Stimulated activated CD8-positive, alpha-beta memory T cell treated with anti-CD3 and anti-CD28 coated beads, Interleukin-15, amount 100 ng/mL, for 48 hours (primary cell): Measurements from ENCODE around the gene TMEM63B.
"Not testable (repeated sequence)": the region's sequence is repeated elsewhere in the genome, so short reads cannot be mapped to it uniquely, and the experiment has no call there.

ENCODE experiments used
- DNase-seq, 2 donors: peaks; one replicate each; pipeline ENCODE4 v3.0.0-alpha.2; 2020; ENCODE audit warnings: low read depth in 2 of 2

The TMEM63B gene

DNA sequence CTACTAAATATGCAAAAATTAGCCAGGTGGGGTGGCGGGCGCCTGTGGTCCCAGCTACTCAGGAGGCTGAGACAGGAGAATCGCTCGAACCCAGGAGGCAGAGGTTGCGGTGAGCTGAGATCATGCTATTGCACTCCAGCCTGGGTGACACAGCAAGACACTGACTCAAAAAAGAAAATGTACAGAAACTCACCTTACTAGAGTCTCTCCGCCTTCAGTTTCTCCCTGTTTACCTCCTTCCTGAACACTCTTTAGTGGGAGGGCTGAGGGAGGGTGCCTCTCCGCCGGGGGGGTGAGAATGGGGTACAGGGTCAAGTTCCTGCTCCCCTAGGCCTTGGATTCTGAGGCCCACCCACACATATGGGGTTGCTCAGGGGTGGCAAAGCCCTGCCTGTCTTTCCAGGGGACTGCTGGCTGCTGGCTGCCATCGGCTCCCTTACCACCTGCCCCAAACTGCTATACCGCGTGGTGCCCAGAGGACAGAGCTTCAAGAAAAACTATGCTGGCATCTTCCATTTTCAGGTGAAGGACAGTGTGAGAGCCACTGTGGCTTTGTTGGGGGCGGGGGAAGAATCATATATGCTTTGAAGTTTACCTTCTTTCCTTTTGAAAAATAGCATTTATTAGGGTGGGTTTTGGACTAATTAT is 44.7 kb downstream of the TMEM63B start:
- DNase-seq, result no peak

- peak; percentile 48 to 55 for DNase-seq
Measured at GRCh38 chr6:44172731-44173500, 45.6 kb downstream of the TMEM63B start.

DNA sequence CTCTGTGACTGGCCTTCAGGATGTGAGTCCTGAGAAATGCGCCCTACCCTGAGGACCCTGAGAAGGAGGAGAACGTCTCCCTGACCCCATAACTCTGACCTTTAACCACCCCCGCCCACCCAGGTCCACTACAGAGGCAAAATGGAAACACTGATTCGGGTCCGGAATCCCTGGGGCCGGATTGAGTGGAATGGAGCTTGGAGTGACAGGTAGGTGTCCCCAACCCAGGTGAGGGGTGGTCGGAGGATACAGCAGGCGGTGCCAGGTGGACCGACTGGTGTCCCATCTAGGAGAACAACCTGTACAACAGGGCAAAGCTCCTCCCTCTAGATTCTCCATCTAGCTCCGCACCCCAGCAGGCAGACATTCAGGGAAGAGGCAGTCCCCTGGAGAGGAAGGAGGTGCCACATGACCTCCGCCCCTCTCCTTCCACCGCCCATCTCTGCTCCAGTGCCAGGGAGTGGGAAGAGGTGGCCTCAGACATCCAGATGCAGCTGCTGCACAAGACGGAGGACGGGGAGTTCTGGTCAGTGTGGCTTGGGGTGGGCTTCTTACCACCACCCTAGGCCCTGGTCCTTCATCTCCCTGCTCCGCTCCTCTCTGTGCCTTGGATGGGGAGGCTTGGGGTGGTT is 48.9 kb downstream of the TMEM63B start:
- DNase-seq, result no peak

GRCh38 chr6:44176762-44177509 is 49.6 kb downstream of the TMEM63B start:
- DNase-seq, result peak; percentile 44 to 47

- no peak for DNase-seq
Measured at GRCh38 chr6:44177691-44178423, 50.5 kb downstream of the TMEM63B start.

GRCh38 chr6:44178424-44179071 is 51.2 kb downstream of the TMEM63B start:
- DNase-seq, result no peak

DNA sequence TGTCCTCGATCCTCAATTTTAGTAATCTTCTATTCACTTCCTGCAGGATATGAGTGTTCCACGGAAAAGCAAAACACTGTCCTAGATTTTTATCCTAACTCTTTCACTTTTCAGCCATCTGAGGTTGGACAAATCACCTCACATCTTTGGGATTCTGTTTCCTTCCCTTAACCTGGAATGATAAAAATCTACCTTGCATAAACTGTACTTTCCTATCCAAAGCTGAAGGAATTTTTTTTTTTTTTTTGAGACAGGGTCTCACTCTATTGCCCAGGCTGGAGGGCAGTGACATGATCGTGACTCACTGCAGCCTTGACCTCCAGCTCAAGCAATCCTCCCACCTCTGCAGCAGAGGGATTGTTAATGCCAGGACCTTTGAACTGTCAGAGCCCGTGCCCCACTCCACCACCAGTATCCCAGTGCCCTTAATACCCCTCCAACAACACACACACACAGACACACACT is 51.8 kb downstream of the TMEM63B start:
- DNase-seq, result no peak

DNA sequence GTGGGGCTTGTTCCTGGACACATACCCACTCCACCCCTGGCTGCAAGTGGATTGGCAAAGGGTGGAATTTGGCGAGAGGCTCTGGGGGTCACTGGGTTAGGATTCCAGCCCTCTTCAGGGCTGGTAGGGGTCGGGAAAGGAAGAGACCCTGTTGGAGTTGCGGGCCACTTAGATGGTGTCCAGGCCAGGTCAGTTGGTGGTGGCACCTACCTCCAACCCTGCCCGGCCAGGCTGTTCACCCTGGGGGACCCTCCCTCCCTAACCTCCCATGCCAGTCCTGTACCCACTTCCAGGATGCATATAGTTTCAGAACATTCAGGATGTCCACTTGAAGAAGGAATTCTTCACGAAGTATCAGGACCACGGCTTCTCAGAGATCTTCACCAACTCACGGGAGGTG is 52.3 kb downstream of the TMEM63B start:
- DNase-seq, result no peak

GRCh38 chr6:44180406-44180805 is 53.1 kb downstream of the TMEM63B start:
- no peak for DNase-seq

DNA sequence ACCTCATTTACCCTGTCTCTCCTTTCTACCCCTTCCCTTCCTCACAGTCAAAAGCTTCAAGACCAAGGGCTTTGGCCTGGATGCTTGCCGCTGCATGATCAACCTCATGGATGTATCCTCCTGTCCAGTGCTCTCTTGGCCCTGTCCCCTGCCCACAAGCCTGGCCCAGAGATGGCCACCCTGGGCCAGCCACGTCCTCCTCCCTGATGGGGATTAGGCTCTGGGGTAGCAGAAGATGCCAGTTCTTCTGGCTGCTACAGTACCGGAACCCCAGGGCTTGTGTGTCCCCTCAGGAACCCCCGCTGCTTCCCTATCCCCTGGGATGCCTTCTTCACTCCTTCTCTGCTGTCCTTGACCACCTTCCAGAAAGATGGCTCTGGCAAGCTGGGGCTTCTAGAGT is 53.5 kb downstream of the TMEM63B start:
- DNase-seq, result no peak

DNA sequence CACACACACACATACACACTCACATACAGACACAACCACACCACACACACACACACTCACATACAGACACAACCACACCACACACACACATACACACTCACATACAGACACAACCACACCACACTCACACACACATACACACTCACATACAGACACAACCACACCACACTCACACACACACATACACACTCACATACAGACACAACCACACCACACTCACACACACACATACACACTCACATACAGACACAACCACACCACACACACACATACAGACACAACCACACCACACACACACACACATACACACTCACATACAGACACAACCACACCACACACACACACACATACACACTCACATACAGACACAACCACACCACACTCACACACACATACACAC is 54.4 kb downstream of the TMEM63B start:
- not testable (repeated sequence) for DNase-seq

GRCh38 chr6:44182911-44183390 is 55.6 kb downstream of the TMEM63B start:
- DNase-seq, result no peak

GRCh38 chr6:44183783-44184182 is 56.4 kb downstream of the TMEM63B start:
- no peak for DNase-seq

DNA sequence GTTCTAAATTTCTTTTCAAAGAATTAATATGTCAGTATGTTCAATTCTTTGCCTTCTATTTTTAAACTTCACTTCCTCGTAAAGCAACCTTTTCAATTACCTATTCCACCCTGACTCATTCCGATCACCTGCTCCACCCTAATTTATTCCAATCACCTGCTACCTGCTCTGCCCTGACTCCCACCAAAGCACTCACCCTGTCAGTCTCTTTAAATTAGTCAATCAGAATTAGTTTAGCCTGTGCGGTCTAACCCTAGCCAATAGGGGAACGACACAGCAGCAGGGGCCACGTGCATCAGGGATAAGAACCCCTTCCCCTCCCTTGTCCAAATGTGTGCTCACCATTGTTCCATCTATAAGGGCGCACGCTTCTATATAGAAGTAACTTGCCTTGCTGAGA is 58.0 kb downstream of the TMEM63B start:
- DNase-seq, result not testable (repeated sequence)

DNA sequence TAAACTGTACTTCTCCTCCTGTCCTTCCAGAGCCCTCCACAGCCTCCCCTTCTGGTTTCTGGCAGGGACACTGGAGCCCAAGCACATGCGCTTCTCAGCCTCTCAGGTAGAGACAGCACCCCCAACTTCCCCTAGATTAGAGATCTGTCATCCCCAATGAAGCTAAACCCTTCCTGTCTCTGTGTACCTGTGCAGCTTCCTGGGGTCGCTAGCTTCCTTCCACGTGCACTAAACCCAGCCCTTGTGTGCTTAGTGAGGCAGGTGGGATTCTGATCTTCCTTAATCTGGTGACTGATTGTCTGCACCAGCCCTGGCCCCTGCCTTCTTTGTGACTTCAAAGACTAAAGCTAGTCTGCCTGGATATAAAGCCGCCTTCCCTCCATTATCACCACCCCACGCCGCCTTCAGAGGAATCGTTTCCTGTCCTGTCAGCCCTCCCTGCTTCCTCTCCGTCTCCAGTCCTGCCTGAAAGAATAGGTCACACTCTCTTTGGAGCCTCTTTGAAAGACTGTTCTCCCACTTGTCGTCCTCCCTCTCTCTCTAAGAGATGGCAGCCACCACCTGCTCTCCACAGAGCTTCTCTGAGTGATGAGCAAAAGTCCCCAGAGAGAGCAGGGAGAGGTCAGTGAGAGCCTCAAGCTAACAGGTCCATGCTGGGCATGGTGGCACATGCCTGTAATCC is 58.7 kb downstream of the TMEM63B start:
- no peak for DNase-seq

DNA sequence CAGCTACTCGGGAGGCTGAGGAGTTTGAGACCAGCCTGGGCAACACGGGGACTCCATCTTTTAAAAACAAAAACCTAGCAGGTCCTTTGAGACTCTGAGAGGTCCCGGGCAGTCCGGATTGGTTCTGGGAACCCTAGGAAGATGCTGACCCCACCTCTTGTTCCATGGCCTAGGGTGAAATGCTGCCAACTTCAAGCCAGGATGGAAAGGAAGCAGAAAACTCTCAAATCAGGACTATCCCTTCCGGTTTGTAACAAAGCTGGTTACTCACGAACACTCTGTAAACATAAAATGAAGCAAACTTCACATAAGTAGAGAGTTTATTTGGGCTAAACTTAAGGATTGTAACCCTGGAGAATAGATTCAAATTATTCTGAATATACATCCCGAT is 59.3 kb downstream of the TMEM63B start:
- DNase-seq, result no peak

DNA sequence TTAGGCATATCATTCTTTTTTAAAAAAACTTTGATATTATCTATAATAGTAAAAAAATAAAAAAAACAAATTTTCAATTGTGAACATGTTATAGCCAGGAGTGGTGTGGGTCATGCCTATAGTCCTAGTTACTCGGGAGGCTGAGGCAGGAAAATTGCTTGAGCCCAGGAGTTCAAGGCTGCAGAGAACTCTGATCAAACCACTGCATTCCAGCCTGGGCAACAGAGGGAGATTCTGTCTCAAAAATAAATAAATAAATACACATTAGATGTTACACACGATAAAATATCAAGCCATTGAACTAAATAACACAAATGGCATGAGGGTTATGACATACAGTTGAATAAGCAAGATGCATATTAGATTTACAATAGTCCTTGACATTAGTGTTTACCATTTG is 61.5 kb downstream of the TMEM63B start:
- no peak for DNase-seq

- DNase-seq, result no peak
Measured at GRCh38 chr6:44189257-44189656, 61.9 kb downstream of the TMEM63B start.

DNA sequence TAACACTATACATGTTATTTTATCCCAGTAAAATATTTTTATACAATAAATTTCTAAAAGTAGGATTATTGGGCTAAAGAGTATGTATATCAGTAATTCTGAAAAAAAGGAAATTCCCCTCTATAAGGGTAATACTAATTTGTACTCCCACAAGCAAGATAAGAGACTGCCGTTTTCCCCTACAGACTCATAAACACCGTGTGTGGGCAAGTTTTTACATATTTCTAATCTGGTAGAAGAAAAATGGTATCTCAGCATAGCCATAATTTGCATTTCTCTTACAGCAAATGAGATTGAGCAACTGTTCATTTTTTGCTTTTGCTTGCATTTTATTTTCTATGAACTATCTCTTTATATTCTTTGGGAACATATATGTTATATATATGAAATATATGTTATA is 63.4 kb downstream of the TMEM63B start:
- no peak for DNase-seq

- no peak for DNase-seq
Measured at GRCh38 chr6:44192428-44193041, 65.2 kb downstream of the TMEM63B start.
